Measurements from ENCODE around the gene FBXO36. TPM values are rescaled to one million over a fixed set of nuclear protein-coding genes. Genes with fewer than 3 reads are reported as not detected.
A peak's percentile ranks its signal among the peaks of the same experiment; 100 is the strongest.
"Not testable (repeated sequence)": the region's sequence is repeated elsewhere in the genome, so short reads cannot be mapped to it uniquely, and the experiment has no call there.

FBXO36 gene
- total RNA-seq, 2 donors from 2014 or later: 1.4 to 1.6 TPM

DNA sequence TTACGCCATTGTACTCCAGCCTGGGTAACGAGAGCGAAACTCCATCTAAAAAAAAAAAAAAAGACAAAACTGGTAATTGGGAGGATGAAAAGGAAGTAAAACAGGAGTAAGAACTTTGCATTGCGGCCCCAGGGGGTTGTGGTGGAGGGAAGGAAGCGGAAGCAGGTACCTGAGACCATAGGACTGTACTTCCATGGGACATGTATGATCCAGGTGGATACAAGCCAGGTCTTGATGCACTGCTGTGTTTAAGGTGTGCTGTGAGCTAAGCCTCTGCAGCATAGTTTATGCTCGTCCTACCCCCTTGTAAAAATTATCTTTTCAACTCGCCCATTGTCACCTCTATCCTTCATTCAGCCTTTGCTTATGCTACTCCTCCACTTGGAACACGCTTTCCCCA, 23.7 kb downstream of the FBXO36 start:
- DNase-seq: no peak
- ATAC-seq: no peak
- intact Hi-C loops (cut with DNase I): no loop called here

- intact Hi-C loops (cut with DNase I): no loop called here
- no peak for DNase-seq
- no peak for ATAC-seq
Observed at GRCh38 chr2:229947544-229947943, 25.2 kb downstream of the FBXO36 start.

- ATAC-seq (no peak), DNase-seq (no peak)
- intact Hi-C loops (cut with DNase I): no loop called here
Observed at GRCh38 chr2:229952256-229952835, 30.0 kb downstream of the FBXO36 start.

GRCh38 chr2:229955663-229956062, 33.4 kb downstream of the FBXO36 start:
- no peak for ATAC-seq
- no peak for DNase-seq
- intact Hi-C loops (cut with DNase I): no loop called here

GRCh38 chr2:229956491-229956890, 34.2 kb downstream of the FBXO36 start:
- intact Hi-C loops (cut with DNase I): no loop called here
- DNase-seq (no peak), ATAC-seq (no peak)

DNA sequence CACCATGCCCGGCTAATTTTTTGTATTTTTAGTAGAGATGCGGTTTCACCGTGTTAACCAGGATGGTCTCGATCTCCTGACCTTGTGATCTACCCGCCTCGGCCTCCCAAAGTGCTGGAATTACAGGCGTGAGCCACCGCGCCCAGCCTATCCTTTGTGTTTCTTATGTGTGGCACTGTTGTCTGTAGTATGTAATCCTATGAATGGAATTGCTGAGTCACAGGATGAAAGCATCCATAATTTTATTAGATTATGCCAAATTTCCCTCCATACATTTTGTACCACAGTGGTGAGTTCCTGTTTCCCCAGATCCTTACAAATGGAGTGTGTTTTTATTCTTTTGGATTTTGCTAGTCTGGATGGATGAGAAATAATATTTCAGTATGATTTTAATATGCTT, 41.3 kb downstream of the FBXO36 start:
- ATAC-seq; intact Hi-C loops (cut with DNase I); DNase-seq: not testable (repeated sequence)

DNA sequence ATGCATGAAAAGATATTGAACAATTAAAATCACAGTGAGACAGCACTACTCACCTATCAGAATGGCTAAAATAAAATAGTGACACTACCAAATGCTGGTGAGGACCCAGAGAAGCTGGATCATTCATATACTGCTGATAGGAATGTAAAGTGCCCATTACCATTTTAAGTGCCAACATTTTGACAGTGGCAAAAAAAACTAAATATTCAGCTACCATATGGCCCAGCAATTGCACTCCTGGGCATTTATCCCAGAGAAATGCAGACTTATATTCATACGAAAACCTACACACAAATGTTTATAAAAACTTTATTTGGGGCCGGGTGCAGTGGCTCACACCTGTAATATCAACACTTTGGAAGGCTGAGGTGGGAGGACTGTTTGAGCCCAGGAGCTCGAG, 47.6 kb downstream of the FBXO36 start:
- intact Hi-C loops (cut with DNase I): no loop called here
- DNase-seq: no peak
- ATAC-seq: no peak

GRCh38 chr2:229970406-229970805, 48.1 kb downstream of the FBXO36 start:
- ATAC-seq: no peak
- intact Hi-C loops (cut with DNase I): no loop called here

GRCh38 chr2:229971298-229971790, 49.0 kb downstream of the FBXO36 start:
- DNase-seq (no peak), ATAC-seq (no peak)
- intact Hi-C loops (cut with DNase I): no loop called here

More at GRCh38 chr2:229970406-229970805, 48.1 kb downstream of the FBXO36 start:
- no peak for DNase-seq

DNA sequence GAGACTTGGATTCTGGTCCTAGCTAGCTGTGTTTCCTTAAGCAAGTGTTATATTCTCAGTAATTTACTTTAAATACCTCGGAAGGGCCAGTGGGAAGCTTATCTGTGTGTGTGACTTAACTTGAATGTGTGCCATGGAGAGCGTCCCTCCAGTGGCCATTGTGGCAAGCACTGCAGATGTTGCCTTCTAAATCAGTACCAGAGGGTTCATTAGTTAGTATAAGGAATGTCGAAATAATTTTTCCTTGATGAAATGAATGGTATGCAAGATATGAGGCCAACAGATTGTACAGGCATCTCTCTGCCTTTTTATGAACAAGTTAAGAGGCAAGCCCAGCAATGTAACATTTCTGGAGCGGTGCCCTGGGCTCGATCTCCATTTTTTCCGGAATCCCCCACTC, 52.0 kb downstream of the FBXO36 start:
- DNase-seq (no peak), ATAC-seq (peak; percentile 78 to 91)
- intact Hi-C loops (cut with DNase I): no loop called here

DNA sequence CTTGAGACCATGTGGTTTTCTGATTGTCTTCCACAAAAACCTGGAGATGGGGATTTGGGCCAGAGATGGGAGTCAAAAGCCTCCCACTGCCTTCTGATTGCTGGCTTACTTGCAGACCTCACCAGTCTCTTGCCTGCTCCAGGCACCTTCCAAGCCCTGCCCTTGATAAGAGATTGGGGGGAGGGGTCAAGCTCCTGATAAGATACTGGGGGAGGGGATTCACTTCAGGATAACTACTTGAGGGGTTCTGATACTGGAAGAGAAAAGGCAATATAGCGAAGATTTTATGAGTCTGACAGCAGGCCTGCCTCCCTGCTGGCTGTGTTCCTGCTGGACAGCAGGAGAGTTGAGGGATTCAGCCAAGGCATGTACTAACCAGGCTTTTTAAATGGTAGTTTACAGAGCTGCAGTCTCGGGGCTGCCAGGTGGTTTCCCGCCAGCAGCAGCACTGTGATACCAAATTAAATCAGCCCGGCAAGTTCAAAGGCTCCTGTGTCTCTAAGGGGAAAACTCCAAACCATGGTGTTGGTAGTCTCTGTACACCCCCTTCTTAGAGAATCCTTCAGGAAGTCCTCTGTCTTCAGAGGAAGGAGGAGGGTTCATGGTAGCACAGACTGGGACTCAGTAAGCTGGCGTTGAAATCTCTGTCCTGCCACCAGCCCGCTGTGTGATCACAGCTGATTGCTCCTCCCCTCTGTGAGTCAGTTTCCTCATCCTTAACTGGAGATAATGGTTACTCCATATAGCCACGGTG, 58.3 kb downstream of the FBXO36 start:
- ATAC-seq (peak; percentile 96 to 97), DNase-seq (peak; percentile 61)
- intact Hi-C loops (cut with DNase I): no loop called here

- no peak for ATAC-seq
- intact Hi-C loops (cut with DNase I): loop anchor here in 1 of 2 donors (5.0 kb wide), 1 partner anchor 799 kb away; no protein-coding TSS in a partner anchor
- no peak for DNase-seq
Observed at GRCh38 chr2:229993236-229993635, 70.9 kb downstream of the FBXO36 start.

- intact Hi-C loops (cut with DNase I): no loop called here
- no peak for DNase-seq
- no peak for ATAC-seq
Observed at GRCh38 chr2:229996320-229996719, 74.0 kb downstream of the FBXO36 start.

GRCh38 chr2:229997565-229997964, 75.3 kb downstream of the FBXO36 start:
- DNase-seq (no peak), ATAC-seq (no peak)
- intact Hi-C loops (cut with DNase I): no loop called here

- intact Hi-C loops (cut with DNase I): no loop called here
- ATAC-seq: no peak
Observed at GRCh38 chr2:230000118-230000841, 78.0 kb downstream of the FBXO36 start.

GRCh38 chr2:230007931-230008707, 85.8 kb downstream of the FBXO36 start:
- intact Hi-C loops (cut with DNase I): loop anchor here (1.0 to 5.0 kb wide), 4 partner anchors 151 to 604 kb away; no protein-coding TSS in a partner anchor
- ATAC-seq (peak; percentile 61 to 78), DNase-seq (peak; percentile 73)

More at GRCh38 chr2:230000118-230000841, 78.0 kb downstream of the FBXO36 start:
- DNase-seq: no peak

- intact Hi-C loops (cut with DNase I): loop anchor here (1.0 to 5.0 kb wide), 4 partner anchors 151 to 604 kb away; no protein-coding TSS in a partner anchor
Observed at GRCh38 chr2:230008708-230009066, 86.4 kb downstream of the FBXO36 start.

DNA sequence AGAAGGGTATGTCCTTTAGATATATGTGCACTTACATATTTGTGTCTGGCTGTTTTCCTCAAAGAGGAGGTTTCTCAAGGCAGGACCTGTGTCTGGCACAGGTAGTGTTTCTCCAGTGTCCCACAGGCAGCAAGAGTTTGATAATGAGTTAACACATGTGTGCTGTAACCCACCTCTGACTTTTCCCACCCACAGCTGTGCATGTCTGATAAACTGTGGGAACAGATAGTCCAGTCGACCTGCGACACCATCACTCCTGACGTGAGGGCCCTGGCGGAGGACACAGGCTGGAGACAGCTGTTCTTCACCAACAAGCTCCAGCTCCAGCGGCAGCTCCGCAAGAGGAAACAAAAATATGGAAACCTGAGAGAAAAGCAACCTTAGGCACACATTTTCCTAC, 88.2 kb downstream of the FBXO36 start:
- intact Hi-C loops (cut with DNase I): no loop called here
- DNase-seq (no peak), ATAC-seq (no peak)

More at GRCh38 chr2:230008708-230009066, 86.4 kb downstream of the FBXO36 start:
- DNase-seq (no peak), ATAC-seq (no peak)

DNA sequence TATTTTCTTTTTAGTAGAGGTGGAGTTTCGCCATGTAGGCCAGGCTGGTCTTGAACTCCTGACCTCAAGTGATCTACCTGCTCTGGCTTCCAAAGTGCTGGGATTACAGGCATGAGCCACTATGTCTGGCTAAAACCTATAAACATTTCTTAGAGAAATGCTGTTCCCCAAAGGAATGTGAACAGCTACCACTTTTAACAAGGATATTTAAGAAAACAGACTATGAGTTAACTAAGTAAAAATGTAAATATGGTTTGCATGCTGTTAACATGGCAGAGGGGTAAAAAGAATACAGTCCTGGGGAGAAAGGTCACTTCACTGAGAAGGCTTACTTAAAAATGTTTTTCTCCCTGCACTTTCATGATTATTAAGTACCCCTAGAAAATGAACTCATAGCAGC, 89.3 kb downstream of the FBXO36 start:
- ATAC-seq (no peak), DNase-seq (no peak)
- intact Hi-C loops (cut with DNase I): no loop called here

Measured in left cardiac atrium (tissue), 4 donors.